ENCODE measurements around the gene CAPN10.

Gene CAPN10

DNA sequence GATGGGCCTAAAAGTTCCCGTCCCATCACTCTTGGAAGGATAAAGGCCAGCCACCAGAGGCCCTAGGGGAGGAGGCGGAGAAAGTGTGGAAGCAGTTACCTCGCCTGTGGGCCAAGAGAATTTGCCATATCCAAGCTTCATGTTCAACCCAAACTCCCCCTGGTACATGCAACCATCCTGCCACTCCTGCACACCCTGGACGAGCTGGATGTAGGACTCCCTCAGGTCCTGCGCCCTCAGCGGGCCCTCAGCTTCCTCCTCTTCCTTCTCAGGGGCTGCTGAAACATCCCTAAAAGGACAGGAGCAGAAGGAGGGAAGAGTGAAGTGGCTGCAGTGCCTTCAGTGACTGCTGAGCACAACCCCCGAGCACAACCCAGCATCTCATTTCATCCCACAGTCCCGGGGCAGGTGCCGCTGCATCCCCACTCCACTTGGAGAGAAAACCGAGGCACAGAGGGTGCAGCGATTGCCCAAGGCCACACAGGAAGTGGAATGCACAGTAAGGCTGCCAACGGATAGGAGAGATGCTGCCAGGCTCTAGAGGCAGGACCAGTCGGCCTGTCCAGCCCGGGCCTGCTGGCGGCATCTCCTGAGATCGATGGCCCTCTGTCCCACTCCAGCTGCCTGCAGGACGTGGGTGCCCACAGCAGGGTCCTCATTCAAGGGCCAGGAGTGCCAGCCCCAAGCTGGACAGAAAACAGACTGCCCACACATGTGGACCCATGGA is 31.6 kb upstream of the CAPN10 start:
- H3K27ac ChIP-seq (replicated peaks), result no peak overlapping the region
- H3K27me3 ChIP-seq (ENCODE audit: insufficient read depth, poor library complexity, severe bottlenecking), result no peaks in the 10 kb centered on the region
- no peak overlapping the region for H3K4me3 ChIP-seq (replicated peaks; ENCODE audit: insufficient read depth, low read length)
- no peak for DNase-seq (ENCODE audit: low read depth in 1 of 2, low spot score in 1 of 2)
- TF ChIP-seq SPI1 (IDR thresholded peaks at IDR 0.05; ENCODE audit: borderline replicate concordance, low read depth), result no peak
- no peak for TF ChIP-seq GABPA (IDR thresholded peaks at IDR 0.05; ENCODE audit: low read depth)
- TF ChIP-seq, protein P1, sequence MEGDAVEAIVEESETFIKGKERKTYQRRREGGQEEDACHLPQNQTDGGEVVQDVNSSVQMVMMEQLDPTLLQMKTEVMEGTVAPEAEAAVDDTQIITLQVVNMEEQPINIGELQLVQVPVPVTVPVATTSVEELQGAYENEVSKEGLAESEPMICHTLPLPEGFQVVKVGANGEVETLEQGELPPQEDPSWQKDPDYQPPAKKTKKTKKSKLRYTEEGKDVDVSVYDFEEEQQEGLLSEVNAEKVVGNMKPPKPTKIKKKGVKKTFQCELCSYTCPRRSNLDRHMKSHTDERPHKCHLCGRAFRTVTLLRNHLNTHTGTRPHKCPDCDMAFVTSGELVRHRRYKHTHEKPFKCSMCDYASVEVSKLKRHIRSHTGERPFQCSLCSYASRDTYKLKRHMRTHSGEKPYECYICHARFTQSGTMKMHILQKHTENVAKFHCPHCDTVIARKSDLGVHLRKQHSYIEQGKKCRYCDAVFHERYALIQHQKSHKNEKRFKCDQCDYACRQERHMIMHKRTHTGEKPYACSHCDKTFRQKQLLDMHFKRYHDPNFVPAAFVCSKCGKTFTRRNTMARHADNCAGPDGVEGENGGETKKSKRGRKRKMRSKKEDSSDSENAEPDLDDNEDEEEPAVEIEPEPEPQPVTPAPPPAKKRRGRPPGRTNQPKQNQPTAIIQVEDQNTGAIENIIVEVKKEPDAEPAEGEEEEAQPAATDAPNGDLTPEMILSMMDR (IDR thresholded peaks at IDR 0.05; ENCODE audit: insufficient read depth, low read length), result no peak
- TF ChIP-seq POLR2AphosphoS5 (IDR thresholded peaks at IDR 0.05; ENCODE audit: low read depth), result no peak
- TF ChIP-seq, protein P2, sequence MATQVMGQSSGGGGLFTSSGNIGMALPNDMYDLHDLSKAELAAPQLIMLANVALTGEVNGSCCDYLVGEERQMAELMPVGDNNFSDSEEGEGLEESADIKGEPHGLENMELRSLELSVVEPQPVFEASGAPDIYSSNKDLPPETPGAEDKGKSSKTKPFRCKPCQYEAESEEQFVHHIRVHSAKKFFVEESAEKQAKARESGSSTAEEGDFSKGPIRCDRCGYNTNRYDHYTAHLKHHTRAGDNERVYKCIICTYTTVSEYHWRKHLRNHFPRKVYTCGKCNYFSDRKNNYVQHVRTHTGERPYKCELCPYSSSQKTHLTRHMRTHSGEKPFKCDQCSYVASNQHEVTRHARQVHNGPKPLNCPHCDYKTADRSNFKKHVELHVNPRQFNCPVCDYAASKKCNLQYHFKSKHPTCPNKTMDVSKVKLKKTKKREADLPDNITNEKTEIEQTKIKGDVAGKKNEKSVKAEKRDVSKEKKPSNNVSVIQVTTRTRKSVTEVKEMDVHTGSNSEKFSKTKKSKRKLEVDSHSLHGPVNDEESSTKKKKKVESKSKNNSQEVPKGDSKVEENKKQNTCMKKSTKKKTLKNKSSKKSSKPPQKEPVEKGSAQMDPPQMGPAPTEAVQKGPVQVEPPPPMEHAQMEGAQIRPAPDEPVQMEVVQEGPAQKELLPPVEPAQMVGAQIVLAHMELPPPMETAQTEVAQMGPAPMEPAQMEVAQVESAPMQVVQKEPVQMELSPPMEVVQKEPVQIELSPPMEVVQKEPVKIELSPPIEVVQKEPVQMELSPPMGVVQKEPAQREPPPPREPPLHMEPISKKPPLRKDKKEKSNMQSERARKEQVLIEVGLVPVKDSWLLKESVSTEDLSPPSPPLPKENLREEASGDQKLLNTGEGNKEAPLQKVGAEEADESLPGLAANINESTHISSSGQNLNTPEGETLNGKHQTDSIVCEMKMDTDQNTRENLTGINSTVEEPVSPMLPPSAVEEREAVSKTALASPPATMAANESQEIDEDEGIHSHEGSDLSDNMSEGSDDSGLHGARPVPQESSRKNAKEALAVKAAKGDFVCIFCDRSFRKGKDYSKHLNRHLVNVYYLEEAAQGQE (IDR thresholded peaks at IDR 0.05; ENCODE audit: insufficient replicate concordance, low read depth), result no peak

- Histone ChIP-seq H3K4me3 (replicated peaks; ENCODE audit: insufficient read depth, low read length) (no peak overlapping the region), H3K27me3 (ENCODE audit: insufficient read depth, poor library complexity, severe bottlenecking) (no peaks in the 10 kb centered on the region), H3K27ac (replicated peaks) (no peak overlapping the region)
- DNase-seq (ENCODE audit: low read depth in 1 of 2, low spot score in 1 of 2), result no peak
- TF ChIP-seq SPI1 (IDR thresholded peaks at IDR 0.05; ENCODE audit: borderline replicate concordance, low read depth), result no peak
- TF ChIP-seq, protein P1 (IDR thresholded peaks at IDR 0.05; ENCODE audit: insufficient read depth, low read length), result no peak
Measured at GRCh38 chr2:240555541-240556250, 30.8 kb upstream of the CAPN10 start.

- Histone ChIP-seq H3K4me3 (replicated peaks; ENCODE audit: insufficient read depth, low read length) (no peak overlapping the region), H3K27ac (replicated peaks) (no peak overlapping the region), H3K27me3 (ENCODE audit: insufficient read depth, poor library complexity, severe bottlenecking) (no peaks in the 10 kb centered on the region)
- DNase-seq (ENCODE audit: low read depth in 1 of 2, low spot score in 1 of 2), result peak in 1 of 2 experiments; percentile 58
- no peak for TF ChIP-seq GABPA (IDR thresholded peaks at IDR 0.05; ENCODE audit: low read depth)
- TF ChIP-seq, protein P2 (IDR thresholded peaks at IDR 0.05; ENCODE audit: insufficient replicate concordance, low read depth), result no peak
- TF ChIP-seq, protein P1 (IDR thresholded peaks at IDR 0.05; ENCODE audit: insufficient read depth, low read length), result peak; percentile 31
Measured at GRCh38 chr2:240556553-240557100, 29.9 kb upstream of the CAPN10 start.

All from HL-60 (cell line).